Fibroblast of villous mesenchyme (primary cell): ENCODE measurements around the gene CCT5. TPM values are rescaled to one million over a fixed set of nuclear protein-coding genes. Genes with fewer than 3 reads are reported as not detected.
A peak's percentile ranks its signal among the peaks of the same experiment; 100 is the strongest.
"Not testable (repeated sequence)": the region's sequence is repeated elsewhere in the genome, so short reads cannot be mapped to it uniquely, and the experiment has no call there.

ENCODE experiments used
- DNase-seq: peaks from one replicate; pipeline ENCODE4 v3.0.0-alpha.2; 2010; ENCODE audit warnings: low read depth
- H3K4me3 ChIP-seq: 2 replicates; pipeline ENCODE4 v1.5.1; 2011; ENCODE audit warnings: low read depth, mild to moderate bottlenecking, low read length
- CTCF ChIP-seq: IDR thresholded peaks from 2 replicates; pipeline ENCODE4 v1.5.1; 2012; ENCODE audit warnings: low read depth, mild to moderate bottlenecking, low read length; ENCODE audit not compliant: insufficient read depth
- total RNA-seq: library from RNA; depleted of rRNA; stranded (reverse); fragments of >200 nt; gene quantifications from 2 replicates; pipeline ENCODE4 v1.2.3, GENCODE V29; 2012

Gene CCT5
- total RNA-seq, 1 donor = 425 TPM

GRCh38 chr5:10283927-10284635 is 34.0 kb downstream of the CCT5 start:
- TF ChIP-seq CTCF = peak; percentile 97
- H3K4me3 ChIP-seq = no peak overlapping the region
- peak; percentile 72 for DNase-seq

- peak; percentile 21 for DNase-seq
- not testable (repeated sequence) for H3K4me3 ChIP-seq
Measured at GRCh38 chr5:10285362-10285761, 35.3 kb downstream of the CCT5 start.

DNA sequence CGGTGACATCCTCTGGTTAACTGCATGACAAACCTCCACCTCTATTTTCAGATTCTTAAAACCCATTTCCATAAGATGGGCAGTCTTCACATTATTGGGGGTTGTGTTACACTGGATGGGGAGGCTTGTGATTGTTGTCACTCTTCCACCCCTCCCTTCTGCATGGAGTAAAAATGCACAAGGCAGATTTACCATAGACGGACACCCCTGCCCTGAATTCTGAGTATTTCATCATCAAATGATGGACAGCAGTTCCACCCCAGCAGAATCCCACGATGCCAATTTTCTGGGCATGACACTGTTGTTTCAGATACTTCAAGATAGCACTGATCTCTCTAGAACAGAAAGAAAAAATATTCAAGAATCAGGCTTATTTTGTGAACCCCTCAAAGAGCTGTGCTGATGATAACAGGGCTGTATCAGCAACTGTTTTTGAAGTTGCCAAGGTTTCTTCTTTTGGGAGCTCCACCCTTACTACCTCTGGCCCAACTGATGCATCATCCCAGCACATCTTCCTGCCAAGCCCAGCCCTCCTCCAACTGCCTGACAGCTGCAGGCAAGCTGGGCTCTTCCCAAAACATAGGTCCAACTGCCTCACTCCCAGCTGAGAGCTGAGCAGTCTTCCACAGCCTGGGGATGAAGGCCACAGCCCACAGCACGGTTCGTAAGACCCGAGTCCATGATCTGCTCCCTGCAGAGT is 36.2 kb downstream of the CCT5 start:
- no peak for TF ChIP-seq CTCF
- H3K4me3 ChIP-seq = no peak overlapping the region
- no peak for DNase-seq

- DNase-seq = no peak
- no peak overlapping the region for H3K4me3 ChIP-seq
- no peak for TF ChIP-seq CTCF
Measured at GRCh38 chr5:10286862-10287227, 36.8 kb downstream of the CCT5 start.

DNA sequence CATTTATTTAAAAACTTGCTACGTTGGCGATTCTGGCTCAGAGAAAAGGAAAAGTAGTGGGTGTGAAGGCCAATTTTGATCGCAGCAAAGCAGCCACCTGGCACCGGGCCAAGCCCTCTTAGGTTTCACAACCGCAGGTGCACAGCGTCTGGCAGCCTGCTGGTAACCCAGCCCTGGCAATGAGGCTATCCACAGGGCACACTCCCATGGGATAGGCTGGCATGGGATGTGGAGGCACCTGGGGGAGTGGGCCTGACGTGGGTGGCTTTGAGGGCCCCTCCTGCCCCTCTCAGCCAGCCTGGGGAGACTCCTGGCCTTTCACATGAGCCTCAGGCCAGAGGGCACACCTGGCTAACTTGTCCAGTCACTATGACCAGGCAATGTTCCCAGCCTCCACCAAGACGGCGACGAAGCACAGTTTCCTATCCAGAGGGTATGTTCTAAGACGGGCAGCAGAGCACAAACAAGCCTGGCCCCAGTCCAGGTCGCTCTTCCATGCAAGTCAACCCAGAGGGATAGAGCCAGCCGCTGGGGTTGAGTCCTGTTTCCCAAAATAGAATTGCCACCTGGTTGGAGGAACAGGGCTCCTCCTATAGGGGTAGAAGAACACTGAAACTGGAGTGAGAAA is 38.6 kb downstream of the CCT5 start:
- TF ChIP-seq CTCF = no peak
- no peak overlapping the region for H3K4me3 ChIP-seq

DNA sequence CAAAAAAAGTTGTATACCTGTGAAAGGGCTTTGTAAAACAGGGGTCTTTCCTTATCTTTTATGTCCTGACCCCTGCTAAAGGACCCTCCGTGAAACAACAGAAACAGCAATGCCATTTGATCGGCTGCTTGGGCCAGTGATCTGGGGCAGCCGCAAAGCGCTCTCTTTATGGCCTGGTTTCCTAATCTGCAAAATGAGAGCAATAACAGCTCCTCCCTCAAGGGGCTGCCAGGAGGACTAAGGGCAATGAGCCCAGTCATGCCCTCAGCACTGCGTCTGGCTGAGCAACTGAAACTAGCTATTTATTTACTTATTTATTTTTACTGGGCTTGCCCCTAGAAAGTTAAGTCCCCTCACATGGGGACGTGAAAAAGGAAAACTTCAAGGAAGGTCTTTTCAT is 39.3 kb downstream of the CCT5 start:
- no peak overlapping the region for H3K4me3 ChIP-seq
- DNase-seq = peak; percentile 26
- TF ChIP-seq CTCF = no peak

More for the DNA sequence above, 38.6 kb downstream of the CCT5 start:
- no peak for DNase-seq

DNA sequence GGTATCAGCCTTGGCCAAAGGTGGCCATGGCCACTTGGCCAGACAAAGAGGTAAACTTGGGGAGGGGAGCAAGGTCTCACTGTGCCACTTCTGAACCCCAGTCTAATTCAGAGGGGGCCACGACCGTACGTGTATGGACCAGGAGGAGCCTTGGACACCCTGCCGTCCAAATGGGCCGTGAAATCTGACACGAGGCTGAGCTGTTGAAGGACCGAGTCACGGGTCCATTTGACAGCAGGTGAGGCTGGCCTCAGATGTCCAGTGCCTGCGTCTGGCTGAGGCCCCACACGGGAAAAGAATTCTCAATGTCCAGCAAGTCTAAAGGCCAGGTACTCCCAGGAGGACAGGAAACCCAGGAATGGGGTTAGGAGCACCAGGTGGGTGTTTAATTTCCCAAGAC is 39.9 kb downstream of the CCT5 start:
- no peak for TF ChIP-seq CTCF
- H3K4me3 ChIP-seq = no peak overlapping the region
- DNase-seq = no peak
